HepG2 (cell line): ENCODE measurements around the gene ACVR1B. TPM values are rescaled to one million over a fixed set of nuclear protein-coding genes. Genes with fewer than 3 reads are reported as not detected.

Source experiments
- ATAC-seq: fragments of 200-7000 bp; cut with Tn5 transposase; 3 replicates; pipeline ENCODE4 v1.9.1; 2020; ENCODE audit warnings: mild to moderate bottlenecking, moderate library complexity
- BruUV-seq: library from RNA; stranded (reverse); fragments of 400-500 nt; replicated peaks from 2 replicates; lab custom pipeline; 2021; lab: Mats Ljungman, UMichigan
- CTCF ChIA-PET: fragments of 300-600 bp; formaldehyde crosslinking; extraction: SDS; loops from one replicate; lab custom pipeline; 2021; ENCODE audit warnings: low total read pairs, inconsistent platforms, low intra/inter-chr PET ratio; lab: Yijun Ruan, JAX
- POLR2A ChIA-PET: fragments of 350-600 bp; sonication (Branson Sonifier 250); formaldehyde crosslinking; loops from one replicate; lab custom pipeline; 2020; ENCODE audit warnings: antibody characterized with exemption, inconsistent platforms; lab: Yijun Ruan, JAX
- DNase-seq: peaks from one replicate; pipeline ENCODE4 v3.0.0-alpha.2; 2015; ENCODE audit warnings: low spot score
- FAIRE-seq: peaks from 3 replicates; lab custom pipeline; 2011; peaks lifted over from hg19 to GRCh38; lab: Jason Lieb, UNC
- H2AFZ ChIP-seq: one replicate; pipeline ENCODE4 v1.6.1; 2011; ENCODE audit warnings: low read length, inconsistent platforms
- H3K27ac ChIP-seq: fragments of 300-600 bp; 3 replicates; pipeline ENCODE4 v1.8.0; 2011; ENCODE audit warnings: mixed run types, mild to moderate bottlenecking, mixed read lengths, low read length, inconsistent platforms; ENCODE audit not compliant: insufficient read depth; ENCODE audit errors: extremely low read length
- H3K27me3 ChIP-seq, 2 experiments: fragments of 200-600 bp in 1 of 2; 2 replicates in 1 of 2; 3 replicates in 1 of 2; pipeline versions ENCODE4 v1.6.0 to v1.8.0; 2011; ENCODE audit warnings: low read length in 2 of 2, mild to moderate bottlenecking in 2 of 2, moderate library complexity in 2 of 2, inconsistent platforms in 1 of 2; ENCODE audit not compliant: insufficient read depth in 2 of 2, control insufficient read depth in 1 of 2
- H3K36me3 ChIP-seq, 2 experiments: fragments of 200-600 bp in 1 of 2; replicated peaks in 1 of 2; 2 replicates in 1 of 2; 3 replicates in 1 of 2; pipeline versions ENCODE4 v1.5.1 to v1.8.0; 2011; ENCODE audit warnings: low read length in 2 of 2, inconsistent platforms in 1 of 2; ENCODE audit not compliant: insufficient read depth in 2 of 2, control insufficient read depth in 1 of 2
- H3K4me1 ChIP-seq: 2 replicates; pipeline ENCODE4 v1.5.1; 2012; ENCODE audit warnings: low read length, inconsistent platforms; ENCODE audit not compliant: insufficient read depth
- H3K4me2 ChIP-seq: 2 replicates; pipeline ENCODE4 v1.6.0; 2011; ENCODE audit warnings: low read depth, low read length, inconsistent platforms
- H3K4me3 ChIP-seq, 3 experiments: fragments of 200-600 bp in 1 of 3; sonication (generic), shearing (Covaris generic) in 1 of 3; replicated peaks in 1 of 3; 2 replicates each; pipeline ENCODE4 v1.5.1; 2011 to 2016; ENCODE audit warnings: low read length in 3 of 3, inconsistent platforms in 2 of 3, low read depth in 2 of 3, mild to moderate bottlenecking in 2 of 3, control low read depth in 1 of 3, mixed read lengths in 1 of 3; ENCODE audit not compliant: insufficient read depth in 1 of 3
- H3K79me2 ChIP-seq: one replicate; pipeline ENCODE4 v1.6.1; 2011; ENCODE audit warnings: low read length, inconsistent platforms; ENCODE audit not compliant: insufficient read depth
- H3K9ac ChIP-seq: 2 replicates; pipeline ENCODE4 v1.6.0; 2011; ENCODE audit warnings: mild to moderate bottlenecking, low read depth, low read length, inconsistent platforms; ENCODE audit not compliant: insufficient read depth
- H3K9me3 ChIP-seq: 2 replicates; pipeline ENCODE4 v1.5.1; 2012; ENCODE audit warnings: mild to moderate bottlenecking, low read length
- H4K20me1 ChIP-seq: 2 replicates; pipeline ENCODE4 v1.6.0; 2011; ENCODE audit warnings: inconsistent platforms, mild to moderate bottlenecking, low read length, moderate library complexity; ENCODE audit not compliant: insufficient read depth
- AHR ChIP-seq: IDR thresholded peaks from 2 replicates; pipeline ENCODE4 v1.6.1; 2018; ENCODE audit warnings: missing genetic modification reagents, missing compliant biosample characterization
- JDP2 ChIP-seq: sonication (generic); formaldehyde crosslinking; IDR thresholded peaks from 2 replicates; pipeline ENCODE4 v1.8.1; 2022; ENCODE audit warnings: missing genetic modification reagents, borderline replicate concordance
- SNAPC5 ChIP-seq: sonication (generic); formaldehyde crosslinking; IDR thresholded peaks from 2 replicates; pipeline ENCODE4 v1.8.1; 2023; ENCODE audit warnings: mild to moderate bottlenecking, missing genetic modification reagents, borderline replicate concordance
- SP2 ChIP-seq: sonication (generic); formaldehyde crosslinking; IDR thresholded peaks from 2 replicates; pipeline ENCODE4 v1.5.1; 2020; ENCODE audit warnings: mild to moderate bottlenecking, missing genetic modification reagents
- ZNF256 ChIP-seq: sonication (generic); formaldehyde crosslinking; conservative IDR thresholded peaks from 2 replicates; pipeline ENCODE4 v1.4.0; 2020; ENCODE audit warnings: missing genetic modification reagents
- ZNF337 ChIP-seq: sonication (generic); formaldehyde crosslinking; IDR thresholded peaks from 2 replicates; pipeline ENCODE4 v1.5.1; 2020; ENCODE audit warnings: missing genetic modification reagents, low read depth, mild to moderate bottlenecking, borderline replicate concordance
- ZNF678 ChIP-seq: sonication (generic); formaldehyde crosslinking; IDR thresholded peaks from 2 replicates; pipeline ENCODE4 v1.4.0; 2020; ENCODE audit warnings: mild to moderate bottlenecking, missing genetic modification reagents
- ZNF878 ChIP-seq: sonication (generic); formaldehyde crosslinking; IDR thresholded peaks from 2 replicates; pipeline ENCODE4 v1.8.1; 2023; ENCODE audit warnings: mild to moderate bottlenecking, missing genetic modification reagents, moderate library complexity
- WGBS: methylation state at CpG from one replicate; pipeline ENCODE4 v1.1.6; 2017; ENCODE audit warnings: low lambda C conversion rate; 5-methylcytosine and 5-hydroxymethylcytosine counted together
- in situ Hi-C: cut with HindIII; loops from 2 replicates; pipeline ENCODE4 v1.10.0; 2017; ENCODE audit warnings: low pct_unique_long_range_greater_than_20kb; ENCODE audit not compliant: extremely low pct_ligation_motif_present
- intact Hi-C: fragments of 100-400 bp; cut with micrococcal nuclease; formaldehyde crosslinking; loops from one replicate; pipeline ENCODE4 v1.10.0; 2022; ENCODE audit not compliant: unreplicated experiment
- polyA plus RNA-seq, 8 experiments: library from polyadenylated mRNA; depleted of rRNA in 3 of 8; stranded (reverse) in 7 of 8; unstranded in 1 of 8; fragments of >200 nt; fragmentation: Illumina TruSeq in 4 of 8; extraction: Trizol in 4 of 8; gene quantifications; 2 replicates each; pipeline versions ENCODE4 v1.2.1 to v1.2.3, GENCODE V29; 2011 to 2016; ENCODE audit warnings: low read depth in 4 of 8, missing spikeins in 1 of 8, mixed read lengths in 1 of 8; ENCODE audit not compliant: insufficient read depth in 1 of 8
- total RNA-seq, 5 experiments: library from RNA; depleted of rRNA; stranded (reverse); fragments of >200 nt; fragmentation: Illumina TruSeq; extraction: Trizol; gene quantifications; 2 replicates each; pipeline ENCODE4 v1.2.3, GENCODE V29; 2016; ENCODE audit warnings: low read depth in 1 of 5
- TF ChIP-seq, protein P1 (sequence below): sonication (generic); formaldehyde crosslinking; conservative IDR thresholded peaks from 2 replicates; pipeline ENCODE4 v1.5.0; 2020; ENCODE audit warnings: missing genetic modification reagents

Gene ACVR1B
- total and polyA plus RNA-seq, 2 of the 13 experiments (the other 11 are each of a cell fraction or from before 2014, with no cell fraction given): 8.9 to 12.1 TPM

DNA sequence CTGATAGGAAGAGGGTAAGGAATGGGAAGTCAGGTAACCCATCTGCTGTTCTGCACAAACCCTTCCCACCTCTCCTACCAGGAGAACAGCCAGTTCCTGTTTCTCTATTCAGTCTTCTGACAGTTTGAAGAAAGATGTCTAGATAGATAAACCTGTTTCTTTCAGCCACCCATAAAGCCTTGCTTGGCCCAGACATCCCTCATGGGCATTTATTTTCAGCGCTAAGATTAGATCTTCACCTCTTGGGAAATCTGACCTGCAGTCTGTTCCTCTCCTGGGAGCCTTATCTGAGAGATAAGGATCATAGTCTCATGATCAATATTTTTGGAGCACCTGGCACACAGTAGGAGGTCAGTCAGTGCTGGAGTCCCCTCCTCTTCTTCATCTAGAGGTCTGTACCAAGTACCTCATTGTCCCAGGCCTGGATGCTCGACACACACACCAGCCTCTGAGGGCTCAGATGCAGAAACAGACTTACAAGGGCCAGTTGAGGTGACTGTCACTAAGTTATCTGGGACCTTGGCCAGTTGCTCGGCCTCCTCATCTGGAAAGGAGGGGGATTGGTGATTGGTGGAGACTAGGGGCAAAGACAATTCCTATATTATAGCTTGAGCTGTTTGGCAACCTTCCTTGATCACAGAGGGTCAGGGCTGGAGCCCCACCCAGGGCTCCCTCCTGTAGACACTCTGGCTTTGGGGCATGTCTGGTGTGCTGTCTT is 26.0 kb upstream of the ACVR1B start (continued):
- TF ChIP-seq JDP2: no peak
- TF ChIP-seq, protein P1, sequence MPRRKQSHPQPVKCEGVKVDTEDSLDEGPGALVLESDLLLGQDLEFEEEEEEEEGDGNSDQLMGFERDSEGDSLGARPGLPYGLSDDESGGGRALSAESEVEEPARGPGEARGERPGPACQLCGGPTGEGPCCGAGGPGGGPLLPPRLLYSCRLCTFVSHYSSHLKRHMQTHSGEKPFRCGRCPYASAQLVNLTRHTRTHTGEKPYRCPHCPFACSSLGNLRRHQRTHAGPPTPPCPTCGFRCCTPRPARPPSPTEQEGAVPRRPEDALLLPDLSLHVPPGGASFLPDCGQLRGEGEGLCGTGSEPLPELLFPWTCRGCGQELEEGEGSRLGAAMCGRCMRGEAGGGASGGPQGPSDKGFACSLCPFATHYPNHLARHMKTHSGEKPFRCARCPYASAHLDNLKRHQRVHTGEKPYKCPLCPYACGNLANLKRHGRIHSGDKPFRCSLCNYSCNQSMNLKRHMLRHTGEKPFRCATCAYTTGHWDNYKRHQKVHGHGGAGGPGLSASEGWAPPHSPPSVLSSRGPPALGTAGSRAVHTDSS (CRISPR knock-in tag): no peak

- no peak overlapping the region for H3K4me3 ChIP-seq
- in situ Hi-C loops: no loop called here
- H3K27ac ChIP-seq: no peak overlapping the region
- 23% methylated on average over 5 of the region's 8 CpGs for WGBS
- FAIRE-seq (no peak), ATAC-seq (peak; percentile 35), DNase-seq (no peak)
- ChIA-PET POLR2A (no interaction called here), CTCF (interaction anchor here (2.3 kb wide), 1 partner anchor 54 kb away, joined by 36 read pairs; no protein-coding TSS in a partner anchor)
- H3K36me3 ChIP-seq: no peaks in the 10 kb centered on the region
- H3K79me2 ChIP-seq: no peaks in the 10 kb centered on the region
- H2AFZ ChIP-seq: no peak overlapping the region
- no TSS peak for BruUV-seq
- peaks cover 0 to 14% of the 10 kb centered on the region in 2 experiments; a peak in 3 of 5 replicates for H3K27me3 ChIP-seq
- H4K20me1 ChIP-seq: no peaks in the 10 kb centered on the region
- 0 out of 2 replicates have a peak overlapping the region, but pooled peaks have one; percentile 14 for H3K4me2 ChIP-seq
- intact Hi-C loops: loop anchor here (1.0 kb wide), 1 partner anchor 54 kb away; no protein-coding TSS in a partner anchor
- H3K4me1 ChIP-seq: peaks cover 35% of the 10 kb centered on the region
- H3K9me3 ChIP-seq: no peaks in the 10 kb centered on the region
- H3K9ac ChIP-seq: no peak overlapping the region
- TF ChIP-seq SNAPC5: no peak
- TF ChIP-seq ZNF878 (CRISPR knock-in tag): no peak
- TF ChIP-seq ZNF678: no peak
- TF ChIP-seq AHR (CRISPR knock-in tag): no peak
- TF ChIP-seq ZNF256 (CRISPR knock-in tag): no peak
- TF ChIP-seq ZNF337: no peak
- TF ChIP-seq SP2: no peak
These were observed 25.4 kb upstream of the ACVR1B start for GRCh38 chr12:51926064-51926632.
